HepG2 (cell line): ENCODE data around the gene PAN3. TPM values are rescaled to one million over a fixed set of nuclear protein-coding genes. Genes with fewer than 3 reads are reported as not detected.

Source experiments
- CBFB ChIP-seq: sonication (generic); formaldehyde crosslinking; IDR thresholded peaks from 2 replicates; pipeline ENCODE4 v1.4.0; 2020; ENCODE audit warnings: missing genetic modification reagents
- ELF4 ChIP-seq: sonication (generic); formaldehyde crosslinking; IDR thresholded peaks from 2 replicates; pipeline ENCODE4 v1.5.0; 2020; ENCODE audit warnings: missing genetic modification reagents, mild to moderate bottlenecking, moderate library complexity, borderline replicate concordance
- ETV5 ChIP-seq: IDR thresholded peaks from 2 replicates; pipeline ENCODE4 v1.6.1; 2018; ENCODE audit warnings: missing biosample characterization, missing genetic modification reagents, inconsistent platforms, borderline replicate concordance
- GABPB1 ChIP-seq: IDR thresholded peaks from 2 replicates; pipeline ENCODE4 v1.6.1; 2016; ENCODE audit warnings: mild to moderate bottlenecking, missing genetic modification reagents, moderate library complexity, missing compliant biosample characterization
- GTF2F1 ChIP-seq: fragments of 150-350 bp; IDR thresholded peaks from 2 replicates; pipeline ENCODE4 v1.6.1; 2014; ENCODE audit warnings: low read length
- JDP2 ChIP-seq: sonication (generic); formaldehyde crosslinking; IDR thresholded peaks from 2 replicates; pipeline ENCODE4 v1.8.1; 2022; ENCODE audit warnings: missing genetic modification reagents, borderline replicate concordance
- MATR3 ChIP-seq: sonication (generic); formaldehyde crosslinking; IDR thresholded peaks from 2 replicates; pipeline ENCODE4 v1.4.0; 2020; ENCODE audit warnings: missing genetic modification reagents
- MYC ChIP-seq: sonication (generic); formaldehyde crosslinking; IDR thresholded peaks from 2 replicates; pipeline ENCODE4 v1.9.0; 2021; ENCODE audit warnings: missing genetic modification reagents, borderline replicate concordance
- PLSCR1 ChIP-seq: sonication (generic); formaldehyde crosslinking; IDR thresholded peaks from 2 replicates; pipeline ENCODE4 v1.5.0; 2020; ENCODE audit warnings: missing genetic modification reagents, mild to moderate bottlenecking, borderline replicate concordance
- THAP11 ChIP-seq: IDR thresholded peaks from 2 replicates; pipeline ENCODE4 v1.6.1; 2016; ENCODE audit warnings: missing biosample characterization, missing genetic modification reagents
- ZFP36L2 ChIP-seq: sonication (generic); formaldehyde crosslinking; IDR thresholded peaks from 2 replicates; pipeline ENCODE4 v1.4.0; 2020; ENCODE audit warnings: missing genetic modification reagents
- ZNF282 ChIP-seq: fragments of 450-650 bp; IDR thresholded peaks from 2 replicates; pipeline ENCODE4 v1.6.1; 2018; ENCODE audit not compliant: partially characterized antibody
- ZNF362 ChIP-seq: sonication (generic); formaldehyde crosslinking; IDR thresholded peaks from 2 replicates; pipeline ENCODE4 v1.4.0; 2020; ENCODE audit warnings: missing genetic modification reagents, mild to moderate bottlenecking, borderline replicate concordance
- ZNF367 ChIP-seq: sonication (generic); formaldehyde crosslinking; IDR thresholded peaks from 2 replicates; pipeline ENCODE4 v1.4.0; 2020; ENCODE audit warnings: missing genetic modification reagents, borderline replicate concordance
- ZNF609 ChIP-seq: sonication (generic); formaldehyde crosslinking; IDR thresholded peaks from 2 replicates; pipeline ENCODE4 v1.4.0; 2020; ENCODE audit warnings: mild to moderate bottlenecking, missing genetic modification reagents, borderline replicate concordance
- ZNF672 ChIP-seq: sonication (generic); formaldehyde crosslinking; IDR thresholded peaks from 2 replicates; pipeline ENCODE4 v1.8.1; 2022; ENCODE audit warnings: missing genetic modification reagents
- polyA plus RNA-seq, 8 experiments: library from polyadenylated mRNA; depleted of rRNA in 3 of 8; stranded (reverse) in 7 of 8; unstranded in 1 of 8; fragments of >200 nt; fragmentation: Illumina TruSeq in 4 of 8; extraction: Trizol in 4 of 8; gene quantifications; 2 replicates each; pipeline versions ENCODE4 v1.2.1 to v1.2.3, GENCODE V29; 2011 to 2016; ENCODE audit warnings: low read depth in 4 of 8, missing spikeins in 1 of 8, mixed read lengths in 1 of 8; ENCODE audit not compliant: insufficient read depth in 1 of 8
- total RNA-seq, 5 experiments: library from RNA; depleted of rRNA; stranded (reverse); fragments of >200 nt; fragmentation: Illumina TruSeq; extraction: Trizol; gene quantifications; 2 replicates each; pipeline ENCODE4 v1.2.3, GENCODE V29; 2016; ENCODE audit warnings: low read depth in 1 of 5

Gene PAN3
- total and polyA plus RNA-seq, 2 of the 13 experiments (the other 11 are each of a cell fraction or from before 2014, with no cell fraction given): 9.7 to 10.6 TPM

- no peak for TF ChIP-seq ZNF362 (CRISPR knock-in tag)
- TF ChIP-seq GABPB1 (CRISPR knock-in tag): no peak
- TF ChIP-seq ELF4 (CRISPR knock-in tag): no peak
- no peak for TF ChIP-seq CBFB (CRISPR knock-in tag)
- TF ChIP-seq ZNF282: no peak
- TF ChIP-seq JDP2 (CRISPR knock-in tag): no peak
- no peak for TF ChIP-seq GTF2F1
- no peak for TF ChIP-seq ZNF672 (CRISPR knock-in tag)
- TF ChIP-seq ETV5 (CRISPR knock-in tag): no peak
- TF ChIP-seq MATR3 (CRISPR knock-in tag): no peak
- TF ChIP-seq ZFP36L2 (CRISPR knock-in tag): no peak
- no peak for TF ChIP-seq THAP11 (CRISPR knock-in tag)
- TF ChIP-seq PLSCR1 (CRISPR knock-in tag): no peak
- TF ChIP-seq ZNF367 (CRISPR knock-in tag): no peak
- no peak for TF ChIP-seq MYC (CRISPR knock-in tag)
- TF ChIP-seq ZNF609: no peak
Measured at GRCh38 chr13:28320884-28321574, 182.7 kb downstream of the PAN3 start (continued).
